Coronary artery (tissue), 2 donors: ENCODE results near the gene DST.
A peak's percentile ranks its signal among the peaks of the same experiment; 100 is the strongest.
"Not testable (repeated sequence)": the region's sequence is repeated elsewhere in the genome, so short reads cannot be mapped to it uniquely, and the experiment has no call there.

Experiments used
- DNase-seq: peaks from one replicate; pipeline ENCODE4 v3.0.0-alpha.2; 2017; ENCODE audit warnings: low spot score
- H3K27ac ChIP-seq, 2 donors: fragments of 200-600 bp; sonication (generic); one replicate each; pipeline ENCODE4 v1.5.1; 2016 to 2019
- H3K4me3 ChIP-seq: fragments of 200-600 bp; sonication (generic); 2 replicates; pipeline ENCODE4 v1.5.1; 2016; ENCODE audit warnings: mild to moderate bottlenecking, moderate library complexity
- CTCF ChIP-seq: fragments of 200-600 bp; sonication (generic); IDR thresholded peaks from one replicate; pipeline ENCODE4 v1.5.1; 2019; ENCODE audit warnings: antibody characterized with exemption

DST gene

GRCh38 chr6:56573624-56574023 is 69.1 kb downstream of the DST start:
- no peak for TF ChIP-seq CTCF
- Histone ChIP-seq H3K4me3 (no peak overlapping the region), H3K27ac (no peak overlapping the region)
- DNase-seq, result no peak

GRCh38 chr6:56572788-56573471 is 69.8 kb downstream of the DST start:
- TF ChIP-seq CTCF, result no peak
- DNase-seq, result no peak
- H3K27ac ChIP-seq, result no peak overlapping the region
- no peak overlapping the region for H3K4me3 ChIP-seq

- no peak overlapping the region for H3K4me3 ChIP-seq
- TF ChIP-seq CTCF, result no peak
- no peak for DNase-seq
- no peak overlapping the region for H3K27ac ChIP-seq
Observed at GRCh38 chr6:56571605-56572004, 71.1 kb downstream of the DST start.

GRCh38 chr6:56570413-56571359 is 72.0 kb downstream of the DST start:
- peak; percentile 43 for TF ChIP-seq CTCF
- no peak overlapping the region for H3K27ac ChIP-seq

GRCh38 chr6:56567501-56567900 is 75.2 kb downstream of the DST start:
- no peak for TF ChIP-seq CTCF
- Histone ChIP-seq H3K4me3 (no peak overlapping the region), H3K27ac (no peak overlapping the region)
- DNase-seq, result no peak

More at GRCh38 chr6:56570413-56571359, 72.0 kb downstream of the DST start:
- no peak overlapping the region for H3K4me3 ChIP-seq
- no peak for DNase-seq

GRCh38 chr6:56562730-56563129 is 80.0 kb downstream of the DST start:
- H3K27ac ChIP-seq, DNase-seq, H3K4me3 ChIP-seq: not testable (repeated sequence)

GRCh38 chr6:56556751-56557540 is 85.7 kb downstream of the DST start:
- no peak for DNase-seq
- Histone ChIP-seq H3K4me3 (no peak overlapping the region), H3K27ac (no peak overlapping the region)
- TF ChIP-seq CTCF, result no peak
